ENCODE results near the gene TBKBP1. TPM values are rescaled to one million over a fixed set of nuclear protein-coding genes. Genes with fewer than 3 reads are reported as not detected.
A peak's percentile ranks its signal among the peaks of the same experiment; 100 is the strongest.

Gene TBKBP1, protein sequence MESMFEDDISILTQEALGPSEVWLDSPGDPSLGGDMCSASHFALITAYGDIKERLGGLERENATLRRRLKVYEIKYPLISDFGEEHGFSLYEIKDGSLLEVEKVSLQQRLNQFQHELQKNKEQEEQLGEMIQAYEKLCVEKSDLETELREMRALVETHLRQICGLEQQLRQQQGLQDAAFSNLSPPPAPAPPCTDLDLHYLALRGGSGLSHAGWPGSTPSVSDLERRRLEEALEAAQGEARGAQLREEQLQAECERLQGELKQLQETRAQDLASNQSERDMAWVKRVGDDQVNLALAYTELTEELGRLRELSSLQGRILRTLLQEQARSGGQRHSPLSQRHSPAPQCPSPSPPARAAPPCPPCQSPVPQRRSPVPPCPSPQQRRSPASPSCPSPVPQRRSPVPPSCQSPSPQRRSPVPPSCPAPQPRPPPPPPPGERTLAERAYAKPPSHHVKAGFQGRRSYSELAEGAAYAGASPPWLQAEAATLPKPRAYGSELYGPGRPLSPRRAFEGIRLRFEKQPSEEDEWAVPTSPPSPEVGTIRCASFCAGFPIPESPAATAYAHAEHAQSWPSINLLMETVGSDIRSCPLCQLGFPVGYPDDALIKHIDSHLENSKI
- total RNA-seq = 1 to 10 TPM; 2.5 to 3.0 TPM

DNA sequence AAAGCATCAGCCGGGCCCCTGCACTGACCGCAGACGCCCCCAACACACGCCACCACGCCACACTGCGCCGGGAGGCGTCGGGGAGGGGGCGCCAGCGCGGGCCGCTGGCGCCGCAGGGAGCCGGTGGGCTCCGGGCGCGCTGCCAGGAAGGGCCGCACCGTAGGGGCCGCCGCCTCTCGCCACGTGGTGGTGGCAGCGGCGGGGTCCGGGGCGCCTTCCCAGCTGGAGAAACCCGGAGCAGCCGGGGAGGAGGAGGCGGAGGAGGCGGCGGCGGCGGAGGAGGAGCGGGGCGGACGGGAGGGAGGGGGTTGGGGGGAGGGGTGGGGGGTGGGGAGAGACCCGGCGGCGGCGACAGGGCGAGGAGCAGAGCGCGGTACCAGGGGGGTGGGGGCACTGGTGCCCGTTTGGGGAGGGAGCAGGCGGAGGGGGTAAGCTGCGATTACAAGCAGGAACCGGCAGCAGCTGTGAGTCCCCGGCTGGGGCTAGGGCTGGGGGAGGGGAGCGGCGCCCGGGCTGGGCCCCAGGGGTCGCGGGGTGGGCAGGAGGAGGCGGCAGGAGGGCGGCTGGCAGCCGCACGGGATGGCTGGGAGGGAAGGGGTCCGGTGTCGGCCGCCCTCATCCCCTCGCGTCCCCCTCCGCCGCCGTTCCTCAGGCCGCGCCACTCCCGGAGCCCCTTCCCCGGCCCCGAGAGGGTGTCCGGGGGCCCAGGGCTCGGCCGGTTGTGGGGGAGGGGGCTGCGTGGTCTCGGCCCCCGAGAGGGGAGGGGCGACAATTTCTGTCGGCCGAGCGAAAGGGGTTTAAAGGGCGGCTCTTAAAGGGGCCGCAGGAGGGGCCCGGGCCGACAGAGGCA is at the start of gene TBKBP1:
Gene TBKBP1, plus strand, starts transcription at position 431 of the 850 bp plus-strand sequence. CDS start 1,952 bp downstream, outside the sequence.
- H3K27ac Mint-ChIP-seq = peak within 1 kb of the TSS; percentile 84
- H3K36me3 Mint-ChIP-seq (ENCODE audit: low read depth) = no peaks in the 10 kb centered on the region
- H3K9me3 Mint-ChIP-seq = no peaks in the 10 kb centered on the region
- H3K27me3 Mint-ChIP-seq = peaks cover 3% of the 10 kb centered on the region
- DNase-seq = peak; percentile 50
- ChIA-PET POLR2A (no interaction called here), CTCF (interaction anchor here (1.1 to 1.2 kb wide), 3 partner anchors 10 to 39 kb away, joined by 3 to 5 read pairs (median 4); partner anchors contain the start of gene TBX21)
- H3K4me1 Mint-ChIP-seq = peaks cover 34% of the 10 kb centered on the region
- H3K4me3 Mint-ChIP-seq = peak within 1 kb of the TSS; percentile 80

DNA sequence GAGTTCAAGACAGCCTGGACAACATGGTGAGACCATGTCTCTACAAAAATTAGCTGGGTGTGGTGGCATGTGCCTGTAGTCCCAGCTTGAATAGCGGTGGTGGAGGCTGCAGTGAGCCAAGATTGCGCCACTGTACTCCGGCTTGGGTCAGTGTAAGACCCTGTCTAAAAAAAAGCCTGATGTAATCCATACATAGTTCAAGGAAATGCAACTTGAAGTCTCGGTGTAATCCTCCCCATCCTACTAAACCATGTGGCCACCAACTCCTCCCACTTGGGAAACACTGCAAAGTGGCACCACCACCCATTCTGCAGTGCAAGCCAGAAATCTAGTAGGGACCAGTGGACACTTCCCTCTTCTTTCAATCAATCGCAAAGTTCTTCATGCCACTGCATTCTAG is 49.6 kb upstream of the TBKBP1 start:
- DNase-seq = no peak
- Mint-ChIP-seq H3K27ac (no peak overlapping the region), H3K27me3 (no peaks in the 10 kb centered on the region), H3K4me3 (no peak overlapping the region), H3K36me3 (ENCODE audit: low read depth) (peaks cover 8% of the 10 kb centered on the region), H3K9me3 (no peaks in the 10 kb centered on the region), H3K4me1 (peaks cover 15% of the 10 kb centered on the region)
- ChIA-PET CTCF (interaction anchor here (1.5 kb wide), 1 partner anchor 14 kb away, joined by 3 read pairs; no protein-coding TSS in a partner anchor), POLR2A (no interaction called here)

DNA sequence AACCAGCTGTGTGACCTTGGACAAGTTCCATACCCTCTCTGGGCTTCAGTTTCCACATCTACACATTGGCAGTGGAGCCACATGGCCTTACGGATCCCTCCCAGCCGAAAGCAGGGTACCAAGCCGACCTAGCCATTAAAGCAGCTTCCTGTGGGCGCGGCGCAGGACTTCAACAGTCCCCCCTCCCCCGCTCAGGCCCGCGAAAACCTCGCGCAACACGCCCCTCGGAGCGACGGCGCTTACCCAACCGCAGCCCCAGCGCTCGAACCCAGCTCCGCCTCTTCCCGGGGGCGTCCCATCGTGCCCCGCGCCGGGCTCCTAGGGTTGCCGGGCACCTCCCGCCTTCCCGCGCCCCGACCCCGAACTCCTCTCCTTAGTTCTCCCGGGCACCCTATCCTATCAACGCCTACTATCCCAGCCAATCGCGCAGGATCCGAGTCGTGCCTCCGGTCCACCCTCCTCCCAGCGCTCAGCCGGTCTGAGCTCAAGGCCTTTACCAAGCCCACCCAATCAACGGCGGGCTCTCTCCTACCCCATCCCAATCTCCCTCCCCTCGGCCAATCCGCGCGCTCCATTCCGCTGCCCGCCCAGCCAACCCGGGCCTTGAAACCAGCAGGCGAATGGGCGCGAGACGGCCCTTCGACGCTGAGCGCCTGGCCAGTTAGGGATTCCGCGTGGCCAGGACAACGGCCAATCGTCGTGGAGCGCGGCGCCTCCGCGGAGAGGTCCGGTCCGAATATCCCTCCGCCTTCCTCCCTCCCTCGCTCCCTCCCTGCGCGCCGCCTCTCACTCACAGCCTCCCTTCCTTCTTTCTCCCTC is 44.6 kb upstream of the TBKBP1 start, which contains the start of gene KPNB1:
Gene KPNB1, plus strand, starts transcription at position 767 of the 819 bp plus-strand sequence. CDS start 326 bp downstream, outside the sequence.
- H3K4me1 Mint-ChIP-seq = peaks cover 45% of the 10 kb centered on the region
- ChIA-PET POLR2A (interaction anchor here (0.5 to 1.1 kb wide), 8 partner anchors 9 to 1265 kb away, joined by 3 to 8 read pairs (median 4); no protein-coding TSS in a partner anchor), CTCF (interaction anchor here (0.9 to 5.5 kb wide), 9 partner anchors 10 to 321 kb away, joined by 3 to 35 read pairs (median 4); partner anchors contain the start of genes CDK5RAP3 and TBX21)
- H3K27ac Mint-ChIP-seq = peak within 1 kb of the TSS; percentile 96
- peak within 1 kb of the TSS; percentile 85 for H3K4me3 Mint-ChIP-seq
- H3K9me3 Mint-ChIP-seq = no peaks in the 10 kb centered on the region
- peaks cover 41% of the 10 kb centered on the region for H3K36me3 Mint-ChIP-seq (ENCODE audit: low read depth)
- H3K27me3 Mint-ChIP-seq = no peaks in the 10 kb centered on the region
- peak; percentile 99 for DNase-seq

DNA sequence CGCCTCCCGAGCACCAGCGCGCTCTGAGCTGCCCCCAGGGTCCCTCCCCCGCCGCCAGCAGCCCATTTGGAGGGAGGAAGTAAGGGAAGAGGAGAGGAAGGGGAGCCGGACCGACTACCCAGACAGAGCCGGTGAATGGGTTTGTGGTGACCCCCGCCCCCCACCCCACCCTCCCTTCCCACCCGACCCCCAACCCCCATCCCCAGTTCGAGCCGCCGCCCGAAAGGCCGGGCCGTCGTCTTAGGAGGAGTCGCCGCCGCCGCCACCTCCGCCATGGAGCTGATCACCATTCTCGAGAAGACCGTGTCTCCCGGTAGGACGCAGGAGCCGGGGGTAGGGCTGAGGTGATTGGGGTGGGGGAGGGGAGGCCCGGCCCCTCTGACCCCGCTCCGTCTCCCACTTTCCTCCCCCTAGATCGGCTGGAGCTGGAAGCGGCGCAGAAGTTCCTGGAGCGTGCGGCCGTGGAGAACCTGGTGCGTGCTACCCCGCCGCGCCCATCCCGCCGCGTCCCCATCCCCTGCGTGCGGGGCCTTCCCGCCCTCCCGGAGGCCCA is 43.9 kb upstream of the TBKBP1 start:
- DNase-seq = peak; percentile 64
- peak overlapping the region; percentile 85 for H3K4me3 Mint-ChIP-seq

DNA sequence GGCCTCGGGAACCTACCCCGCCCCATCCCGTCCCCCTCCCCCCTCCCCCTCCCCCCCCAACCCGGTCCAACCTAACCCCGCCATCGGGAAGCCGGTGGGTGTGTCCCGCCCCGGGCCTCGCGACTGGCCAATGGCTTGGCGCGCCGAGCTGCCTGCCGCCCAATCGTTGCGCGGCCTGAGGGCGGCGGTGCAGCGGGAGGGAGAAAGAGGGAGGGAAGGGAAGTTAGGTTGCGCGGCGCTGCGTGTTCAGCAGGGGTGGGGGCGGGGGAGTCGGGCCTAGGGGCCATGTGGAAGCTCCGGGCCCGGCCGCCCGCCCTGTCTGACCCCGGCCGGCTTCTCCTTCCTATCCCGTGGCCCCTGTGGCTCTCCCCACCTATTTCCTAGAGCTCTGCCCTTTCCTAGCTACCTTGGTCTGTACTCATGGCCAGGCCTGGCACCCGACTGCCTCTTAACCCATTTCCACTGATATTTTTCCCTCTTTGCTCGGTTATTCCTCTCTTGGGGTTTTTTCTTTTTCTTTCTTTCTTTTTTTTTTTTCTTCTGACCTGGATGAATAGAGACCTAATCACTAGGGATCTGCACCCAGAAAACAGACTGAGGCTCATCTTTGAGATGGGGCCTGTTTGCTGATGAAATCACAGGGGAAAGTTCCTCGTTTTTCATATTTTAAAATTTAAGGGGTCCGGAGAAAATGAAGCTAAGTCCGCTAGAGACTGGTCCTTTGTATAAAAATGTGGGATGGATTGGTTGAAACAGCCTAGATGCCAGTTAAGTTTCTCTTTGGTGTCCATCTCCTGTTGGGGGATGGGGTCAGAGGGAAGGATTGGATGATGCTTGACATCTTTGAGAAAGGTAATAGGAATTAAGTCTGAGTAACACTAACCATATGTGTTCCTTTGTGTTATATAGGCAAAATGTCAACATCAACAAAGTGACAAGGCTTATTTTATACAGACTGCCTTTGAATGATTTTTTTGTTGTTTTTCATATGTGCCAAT is 43.1 kb upstream of the TBKBP1 start:
- Mint-ChIP-seq H3K9me3 (no peaks in the 10 kb centered on the region), H3K36me3 (ENCODE audit: low read depth) (peaks cover 56% of the 10 kb centered on the region)

More for the DNA sequence above, 43.9 kb upstream of the TBKBP1 start:
- peak overlapping the region; percentile 96 for H3K27ac Mint-ChIP-seq
- H3K36me3 Mint-ChIP-seq (ENCODE audit: low read depth) = peaks cover 48% of the 10 kb centered on the region
- no peaks in the 10 kb centered on the region for H3K9me3 Mint-ChIP-seq
- H3K4me1 Mint-ChIP-seq = peaks cover 51% of the 10 kb centered on the region
- POLR2A ChIA-PET = interaction anchor here (0.7 to 1.1 kb wide), 3 partner anchors 16 to 126 kb away, joined by 4 to 8 read pairs (median 4); no protein-coding TSS in a partner anchor
- CTCF ChIA-PET = interaction anchor here (0.7 to 5.5 kb wide), 6 partner anchors 9 to 321 kb away, joined by 3 to 35 read pairs (median 4); partner anchors contain the start of gene CDK5RAP3
- H3K27me3 Mint-ChIP-seq = no peaks in the 10 kb centered on the region

DNA sequence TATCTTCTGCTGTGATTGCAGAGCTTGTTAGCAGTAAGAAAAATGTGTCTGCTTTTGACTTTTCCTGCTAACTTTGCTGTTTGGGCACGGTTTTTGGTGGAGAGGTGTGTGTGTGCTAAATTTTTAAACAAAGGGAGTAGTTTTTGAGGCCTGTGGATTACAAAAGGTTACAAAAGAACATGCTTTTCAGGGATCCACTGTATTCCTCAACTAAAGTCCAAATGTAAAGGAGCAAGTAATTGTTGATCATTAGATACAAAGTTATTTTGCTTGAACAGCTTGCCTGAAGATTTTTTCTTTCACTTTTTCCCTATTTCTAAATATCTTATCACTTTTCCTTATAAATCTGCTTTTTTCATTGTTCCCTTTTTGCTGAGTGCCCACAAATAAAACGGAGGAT is 42.3 kb upstream of the TBKBP1 start:
- H3K4me1 Mint-ChIP-seq = peaks cover 66% of the 10 kb centered on the region
- ChIA-PET CTCF (interaction anchor here (1.8 to 5.5 kb wide), 2 partner anchors 10 to 13 kb away, joined by 5 to 35 read pairs; no protein-coding TSS in a partner anchor), POLR2A (no interaction called here)
- no peak for DNase-seq
- H3K4me3 Mint-ChIP-seq = peak overlapping the region; percentile 85
- no peaks in the 10 kb centered on the region for H3K9me3 Mint-ChIP-seq
- H3K36me3 Mint-ChIP-seq (ENCODE audit: low read depth) = peaks cover 63% of the 10 kb centered on the region
- H3K27me3 Mint-ChIP-seq = no peaks in the 10 kb centered on the region
- H3K27ac Mint-ChIP-seq = peak overlapping the region; percentile 27

More for the DNA sequence above, 43.1 kb upstream of the TBKBP1 start:
- no peaks in the 10 kb centered on the region for H3K27me3 Mint-ChIP-seq
- DNase-seq = peak; percentile 95
- H3K27ac Mint-ChIP-seq = peak overlapping the region; percentile 90
- ChIA-PET POLR2A (no interaction called here), CTCF (interaction anchor here (0.6 to 5.5 kb wide), 9 partner anchors 11 to 320 kb away, joined by 3 to 35 read pairs (median 4); partner anchors contain the start of gene CDK5RAP3)
- H3K4me3 Mint-ChIP-seq = peak overlapping the region; percentile 85
- peaks cover 59% of the 10 kb centered on the region for H3K4me1 Mint-ChIP-seq

DNA sequence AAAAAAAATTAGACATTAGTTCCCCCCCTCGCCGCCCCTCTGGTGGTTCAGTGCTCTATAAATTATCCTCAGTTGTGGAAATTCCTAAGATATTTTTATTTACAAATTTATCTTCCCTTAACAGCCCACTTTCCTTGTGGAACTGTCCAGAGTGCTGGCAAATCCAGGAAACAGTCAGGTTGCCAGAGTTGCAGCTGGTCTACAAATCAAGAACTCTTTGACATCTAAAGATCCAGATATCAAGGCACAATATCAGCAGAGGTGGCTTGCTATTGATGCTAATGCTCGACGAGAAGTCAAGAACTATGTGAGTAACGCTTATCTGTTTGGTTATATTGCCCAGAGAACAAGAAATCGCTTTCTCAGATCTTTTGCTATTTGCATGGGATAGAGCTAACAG is 41.4 kb upstream of the TBKBP1 start:
- H3K9me3 Mint-ChIP-seq = no peaks in the 10 kb centered on the region
- peak overlapping the region; percentile 42 for H3K27ac Mint-ChIP-seq
- POLR2A ChIA-PET = no interaction called here
- peaks cover 68% of the 10 kb centered on the region for H3K36me3 Mint-ChIP-seq (ENCODE audit: low read depth)
- CTCF ChIA-PET = interaction anchor here (0.6 to 4.4 kb wide), 4 partner anchors 12 to 206 kb away, joined by 3 to 24 read pairs (median 3); partner anchors contain the start of gene SP6
- no peak for DNase-seq
- H3K4me3 Mint-ChIP-seq = peak overlapping the region; percentile 85
- no peaks in the 10 kb centered on the region for H3K27me3 Mint-ChIP-seq
- H3K4me1 Mint-ChIP-seq = peaks cover 68% of the 10 kb centered on the region

DNA sequence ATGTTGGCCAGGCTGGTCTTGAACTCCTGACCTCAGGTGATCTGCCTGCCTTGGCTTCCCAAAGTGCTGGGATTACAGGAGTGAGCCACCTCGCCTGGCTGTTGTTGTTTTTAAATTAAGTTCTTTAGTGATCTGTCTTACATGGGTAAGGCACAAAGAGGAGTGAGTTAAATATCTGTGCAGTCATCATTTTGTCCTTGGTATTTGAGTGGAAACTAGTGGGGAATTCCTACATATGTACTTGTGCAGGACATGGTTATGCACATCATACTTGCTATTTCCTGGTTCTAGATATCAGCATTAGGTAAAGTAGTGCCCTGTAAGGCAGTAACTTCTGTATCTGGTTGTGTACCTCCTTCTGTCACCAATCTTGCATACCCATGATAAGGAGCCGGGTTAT is 40.5 kb upstream of the TBKBP1 start:
- CTCF ChIA-PET = interaction anchor here (0.7 to 4.4 kb wide), 2 partner anchors 11 to 198 kb away, joined by 3 to 24 read pairs; partner anchors contain the start of gene SP6
- Mint-ChIP-seq H3K27me3 (no peaks in the 10 kb centered on the region), H3K4me3 (peak overlapping the region; percentile 12), H3K9me3 (no peaks in the 10 kb centered on the region), H3K27ac (peak overlapping the region; percentile 34), H3K36me3 (ENCODE audit: low read depth) (peaks cover 76% of the 10 kb centered on the region), H3K4me1 (peaks cover 71% of the 10 kb centered on the region)
- POLR2A ChIA-PET = no interaction called here
- DNase-seq = no peak

DNA sequence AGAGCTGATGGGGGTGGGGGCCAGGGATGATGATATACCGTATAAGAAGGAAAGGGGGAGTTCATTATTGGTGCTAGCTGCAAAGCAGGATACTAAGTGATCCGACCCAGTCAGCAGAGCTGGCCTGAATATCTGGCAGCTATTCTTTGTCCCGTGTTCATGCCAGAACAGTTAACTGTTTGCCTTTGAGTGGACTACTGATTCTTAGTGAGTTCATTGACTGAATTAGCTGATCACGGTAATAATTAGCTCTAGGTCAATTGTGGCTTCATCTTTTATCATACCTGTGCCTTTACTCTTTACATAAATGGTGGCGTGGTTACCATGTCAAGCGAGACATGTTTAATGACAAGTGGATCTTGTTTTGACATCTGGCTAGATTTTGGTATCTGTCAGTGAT is 39.0 kb upstream of the TBKBP1 start:
- ChIA-PET CTCF (interaction anchor here (0.7 to 4.4 kb wide), 5 partner anchors 10 to 527 kb away, joined by 3 to 24 read pairs (median 5); no protein-coding TSS in a partner anchor), POLR2A (interaction anchor here (0.7 to 1.0 kb wide), 2 partner anchors 8 to 16 kb away, joined by 3 read pairs; no protein-coding TSS in a partner anchor)
- H3K36me3 Mint-ChIP-seq (ENCODE audit: low read depth) = peaks cover 80% of the 10 kb centered on the region
- no peak for DNase-seq
- H3K9me3 Mint-ChIP-seq = no peaks in the 10 kb centered on the region
- no peak overlapping the region for H3K27ac Mint-ChIP-seq
- peaks cover 76% of the 10 kb centered on the region for H3K4me1 Mint-ChIP-seq
- H3K27me3 Mint-ChIP-seq = no peaks in the 10 kb centered on the region
- H3K4me3 Mint-ChIP-seq = peak overlapping the region; percentile 22

DNA sequence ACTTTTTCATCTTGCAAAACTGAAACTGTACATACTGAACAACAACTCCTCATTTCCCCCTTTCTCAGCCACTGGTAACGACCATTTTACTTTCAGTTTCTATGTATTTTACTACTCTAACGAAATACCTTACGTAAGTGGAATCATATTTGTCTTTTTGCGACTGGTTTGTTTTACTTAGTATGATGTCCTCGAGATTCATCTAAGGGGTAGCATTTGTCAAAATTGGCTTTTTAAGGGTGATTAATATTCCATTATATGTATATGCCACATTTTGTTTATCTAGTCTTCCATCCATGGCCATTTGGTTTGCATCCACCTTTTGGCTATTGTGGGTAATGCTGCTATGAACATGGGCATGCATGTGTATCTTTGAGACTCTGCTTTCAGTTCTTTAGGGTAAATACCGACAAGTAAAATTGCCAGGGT is 33.9 kb upstream of the TBKBP1 start:
- Mint-ChIP-seq H3K9me3 (no peaks in the 10 kb centered on the region), H3K27ac (peak overlapping the region; percentile 93), H3K4me3 (peak overlapping the region; percentile 75), H3K36me3 (ENCODE audit: low read depth) (peaks cover 71% of the 10 kb centered on the region), H3K27me3 (no peaks in the 10 kb centered on the region), H3K4me1 (peaks cover 60% of the 10 kb centered on the region)
- peak; percentile 42 for DNase-seq
- ChIA-PET POLR2A (no interaction called here), CTCF (interaction anchor here (1.0 kb wide), 2 partner anchors 11 to 39 kb away, joined by 3 read pairs; partner anchors contain the start of gene KPNB1)

All from activated CD4-positive, alpha-beta T cell treated with anti-CD3 and anti-CD28 coated beads, Interleukin-2, amount 10 ng/mL, durations not matched to agents 7 days and 5 days (primary cell).